HUES64 (cell line): Measurements from ENCODE around the gene ERBB4.

Experiments
- H3K27ac ChIP-seq: 2 replicates; pipeline ENCODE4 v1.7.0; 2013; ENCODE audit warnings: low read depth, low read length, inconsistent platforms
- H3K27me3 ChIP-seq: 2 replicates; pipeline ENCODE4 v1.6.1; 2013; ENCODE audit warnings: mild to moderate bottlenecking, low read length; ENCODE audit not compliant: insufficient read depth
- H3K36me3 ChIP-seq: 2 replicates; pipeline ENCODE4 v1.6.1; 2013; ENCODE audit warnings: mild to moderate bottlenecking, low read length; ENCODE audit not compliant: insufficient read depth
- H3K4me1 ChIP-seq: 2 replicates; pipeline ENCODE4 v1.6.1; 2013; ENCODE audit warnings: mild to moderate bottlenecking, low read length, moderate library complexity; ENCODE audit not compliant: insufficient read depth
- H3K4me3 ChIP-seq: 2 replicates; pipeline ENCODE4 v1.5.1; 2013; ENCODE audit warnings: mild to moderate bottlenecking, low read length, moderate library complexity
- H3K9ac ChIP-seq: 2 replicates; pipeline ENCODE4 v1.6.1; 2013; ENCODE audit warnings: mild to moderate bottlenecking, low read depth, low read length
- H3K9me3 ChIP-seq: 2 replicates; pipeline ENCODE4 v1.6.1; 2013; ENCODE audit warnings: low read depth, low read length; ENCODE audit not compliant: insufficient read depth
- WGBS: fragments of 150-250, 120-280 bp; methylation state at CpG from one replicate; pipeline ENCODE4 v1.1.7; 2013; ENCODE audit warnings: missing lambda C conversion rate; 5-methylcytosine and 5-hydroxymethylcytosine counted together

ERBB4 gene

DNA sequence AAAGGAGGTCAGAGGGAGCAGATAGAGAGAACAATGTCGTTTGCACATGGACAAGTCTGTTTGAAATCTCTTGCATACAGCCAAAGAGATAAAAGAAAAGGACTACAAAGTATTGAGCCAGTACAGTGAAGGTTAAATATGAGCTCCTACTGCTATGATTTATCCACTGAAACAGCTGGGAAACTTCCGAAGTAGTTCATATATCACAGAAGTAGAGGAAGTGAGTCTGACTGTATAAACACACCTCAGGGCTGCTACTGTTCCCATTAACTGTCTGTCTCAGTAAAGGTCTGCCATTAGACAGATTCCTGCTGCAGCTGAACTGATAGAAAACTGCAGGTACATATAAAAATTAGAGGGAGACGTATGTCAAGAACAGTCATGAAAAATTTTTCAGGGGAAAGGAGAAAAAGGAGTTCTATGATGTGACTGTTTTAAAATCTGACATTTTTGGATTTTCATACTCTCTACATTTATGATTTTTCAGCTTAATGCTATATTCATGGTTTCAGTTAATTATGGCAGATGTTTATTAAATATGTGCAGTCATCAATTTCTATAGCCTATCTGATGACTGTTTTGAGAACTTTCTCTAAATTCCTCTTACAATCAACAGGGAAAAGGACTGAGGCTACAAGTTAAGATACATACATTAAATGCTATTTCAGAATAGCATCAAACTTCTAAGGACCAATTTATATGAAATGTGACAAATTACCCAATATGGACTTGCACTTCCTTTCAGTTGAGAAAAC lies 364.7 kb downstream of the ERBB4 start:
- no peak overlapping the region for H3K4me3 ChIP-seq
- peaks cover 3% of the 10 kb centered on the region; the same call in 1 of the 2 replicates for H3K4me1 ChIP-seq
- H3K27me3 ChIP-seq, result no peaks in the 10 kb centered on the region
- no peak overlapping the region for H3K27ac ChIP-seq
- H3K36me3 ChIP-seq, result no peaks in the 10 kb centered on the region
- peaks cover 6% of the 10 kb centered on the region; the same call in 1 of the 2 replicates for H3K9me3 ChIP-seq
- H3K9ac ChIP-seq, result no peak overlapping the region
- 86% methylated on average over 3 of the region's 3 CpGs for WGBS

- no peaks in the 10 kb centered on the region for H3K27me3 ChIP-seq
- WGBS, result 100% methylated on average over 1 of the region's 1 CpG
- peaks cover 6% of the 10 kb centered on the region; the same call in 1 of the 2 replicates for H3K9me3 ChIP-seq
- no peaks in the 10 kb centered on the region for H3K36me3 ChIP-seq
- H3K9ac ChIP-seq, result no peak overlapping the region
- no peak overlapping the region for H3K4me3 ChIP-seq
- H3K4me1 ChIP-seq, result peaks cover 3% of the 10 kb centered on the region; the same call in 1 of the 2 replicates
- no peak overlapping the region for H3K27ac ChIP-seq
Observed at GRCh38 chr2:212173331-212173730, 365.3 kb downstream of the ERBB4 start.

- Histone ChIP-seq H3K27ac (no peak overlapping the region), H3K9ac (no peak overlapping the region), H3K27me3 (no peaks in the 10 kb centered on the region), H3K4me1 (no peaks in the 10 kb centered on the region), H3K36me3 (no peaks in the 10 kb centered on the region), H3K4me3 (no peak overlapping the region), H3K9me3 (peaks cover 6% of the 10 kb centered on the region; the same call in 1 of the 2 replicates)
- WGBS, result 72% methylated on average over 2 of the region's 2 CpGs
Observed at GRCh38 chr2:212170382-212170781, 368.2 kb downstream of the ERBB4 start.

DNA sequence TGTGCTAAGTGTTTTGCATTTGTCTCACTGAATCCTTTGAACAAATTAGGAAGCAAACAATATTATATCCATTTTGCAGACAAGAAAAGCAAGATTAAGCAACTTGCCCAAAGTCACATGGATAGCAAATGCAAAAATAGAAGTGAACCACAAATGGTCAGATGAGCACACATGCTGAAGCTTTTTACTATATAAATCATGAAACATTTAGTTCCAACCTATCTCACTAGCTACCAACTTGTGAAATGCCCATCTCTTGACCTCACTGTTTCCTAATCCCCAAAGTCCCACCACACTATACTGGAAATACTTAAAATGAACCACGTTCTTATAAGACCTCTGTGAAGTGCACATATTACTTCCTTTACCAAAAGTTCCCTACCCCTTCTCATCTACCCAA lies 380.5 kb downstream of the ERBB4 start:
- Histone ChIP-seq H3K9me3 (no peaks in the 10 kb centered on the region), H3K4me1 (no peaks in the 10 kb centered on the region), H3K27me3 (no peaks in the 10 kb centered on the region), H3K9ac (no peak overlapping the region), H3K36me3 (no peaks in the 10 kb centered on the region), H3K4me3 (no peak overlapping the region), H3K27ac (no peak overlapping the region)
- 94% methylated on average over 1 of the region's 1 CpG for WGBS

DNA sequence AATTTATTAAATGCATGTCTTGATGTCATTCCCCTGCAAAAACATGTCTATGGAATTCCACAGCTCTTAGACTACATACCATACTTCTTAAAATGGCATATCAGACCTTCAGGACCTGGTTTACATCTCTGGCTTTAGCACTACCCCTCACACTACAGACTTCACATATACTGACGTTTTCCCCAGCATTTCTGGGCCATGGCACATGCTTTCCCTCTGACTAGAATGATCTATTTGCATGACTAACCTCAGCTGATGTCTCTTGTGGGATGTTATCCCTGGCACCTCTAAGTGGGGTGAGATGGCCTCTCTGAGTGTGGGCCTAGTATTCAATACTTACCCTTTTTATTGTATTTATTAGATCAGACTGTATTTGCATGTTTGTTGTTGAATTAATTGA lies 381.6 kb downstream of the ERBB4 start:
- Histone ChIP-seq H3K9ac (no peak overlapping the region), H3K27ac (no peak overlapping the region), H3K4me1 (no peaks in the 10 kb centered on the region), H3K36me3 (no peaks in the 10 kb centered on the region), H3K27me3 (no peaks in the 10 kb centered on the region), H3K4me3 (no peak overlapping the region), H3K9me3 (no peaks in the 10 kb centered on the region)
- WGBS, result 67% methylated on average over 1 of the region's 1 CpG

DNA sequence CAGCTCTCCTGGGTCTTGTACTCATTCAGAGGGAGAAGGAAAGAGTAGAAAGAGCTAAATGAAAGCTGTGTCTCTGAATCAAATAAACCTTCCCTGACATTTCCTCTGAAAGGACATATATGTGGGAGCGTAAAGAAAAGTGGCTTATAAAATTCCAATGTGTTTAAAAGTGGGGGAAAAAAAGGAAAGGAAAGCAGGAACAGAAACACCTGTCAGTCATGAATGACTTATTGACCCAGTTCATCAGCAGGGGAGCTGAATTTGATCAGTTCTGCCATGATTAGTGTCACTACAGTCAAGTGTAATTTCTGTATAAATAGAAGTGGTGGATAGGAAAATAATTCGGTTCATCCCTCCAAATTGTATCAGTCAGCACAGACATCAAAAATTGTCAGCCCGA lies 382.5 kb downstream of the ERBB4 start:
- no peaks in the 10 kb centered on the region for H3K36me3 ChIP-seq
- H3K9me3 ChIP-seq, result no peaks in the 10 kb centered on the region
- no peaks in the 10 kb centered on the region for H3K4me1 ChIP-seq
- no peak overlapping the region for H3K27ac ChIP-seq
- WGBS, result 94% methylated on average over 2 of the region's 3 CpGs
- H3K27me3 ChIP-seq, result no peaks in the 10 kb centered on the region
- H3K4me3 ChIP-seq, result no peak overlapping the region
- no peak overlapping the region for H3K9ac ChIP-seq

GRCh38 chr2:212154477-212154878 lies 384.1 kb downstream of the ERBB4 start:
- H3K27ac ChIP-seq, result no peak overlapping the region
- H3K9me3 ChIP-seq, result no peaks in the 10 kb centered on the region
- H3K27me3 ChIP-seq, result no peaks in the 10 kb centered on the region
- 86% methylated on average over 2 of the region's 2 CpGs for WGBS
- H3K4me3 ChIP-seq, result no peak overlapping the region
- no peaks in the 10 kb centered on the region for H3K36me3 ChIP-seq
- no peak overlapping the region for H3K9ac ChIP-seq
- no peaks in the 10 kb centered on the region for H3K4me1 ChIP-seq

GRCh38 chr2:212153923-212154322 lies 384.7 kb downstream of the ERBB4 start:
- H3K9ac ChIP-seq, result no peak overlapping the region
- WGBS, result 100% methylated on average over 1 of the region's 2 CpGs
- no peak overlapping the region for H3K27ac ChIP-seq
- no peaks in the 10 kb centered on the region for H3K27me3 ChIP-seq
- H3K36me3 ChIP-seq, result no peaks in the 10 kb centered on the region
- H3K9me3 ChIP-seq, result no peaks in the 10 kb centered on the region
- no peaks in the 10 kb centered on the region for H3K4me1 ChIP-seq
- H3K4me3 ChIP-seq, result no peak overlapping the region

DNA sequence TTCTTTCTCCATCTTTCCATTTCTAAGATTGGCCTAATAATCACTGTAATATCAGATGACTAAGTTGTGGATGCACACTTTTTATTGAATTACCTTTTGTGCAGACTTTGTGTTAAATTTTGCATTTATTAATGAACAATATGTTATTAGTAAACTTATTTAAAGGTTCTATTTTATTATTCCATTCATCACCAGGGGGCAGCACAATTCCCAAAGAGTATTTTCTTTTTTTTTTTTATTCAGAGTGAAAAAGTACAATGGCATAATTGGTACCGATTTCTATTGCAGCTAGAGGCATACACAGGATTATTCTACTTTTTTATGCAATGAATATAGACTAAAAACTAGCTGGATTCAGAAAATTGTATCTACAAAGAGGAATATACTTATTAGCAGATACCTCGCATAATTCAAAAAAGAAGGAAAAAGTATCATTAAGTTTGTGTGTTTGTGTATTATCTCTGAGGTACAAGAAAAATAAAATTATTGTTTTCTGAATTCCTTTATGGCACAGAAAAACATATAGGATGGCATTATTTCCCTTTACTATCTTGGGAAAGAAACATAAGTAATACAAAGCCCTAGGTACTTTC lies 390.6 kb downstream of the ERBB4 start:
- no peak overlapping the region for H3K4me3 ChIP-seq
- H3K27me3 ChIP-seq, result no peaks in the 10 kb centered on the region
- 100% methylated on average over 1 of the region's 2 CpGs for WGBS
- no peaks in the 10 kb centered on the region for H3K4me1 ChIP-seq
- no peak overlapping the region for H3K27ac ChIP-seq
- no peak overlapping the region for H3K9ac ChIP-seq
- no peaks in the 10 kb centered on the region for H3K9me3 ChIP-seq
- H3K36me3 ChIP-seq, result no peaks in the 10 kb centered on the region

DNA sequence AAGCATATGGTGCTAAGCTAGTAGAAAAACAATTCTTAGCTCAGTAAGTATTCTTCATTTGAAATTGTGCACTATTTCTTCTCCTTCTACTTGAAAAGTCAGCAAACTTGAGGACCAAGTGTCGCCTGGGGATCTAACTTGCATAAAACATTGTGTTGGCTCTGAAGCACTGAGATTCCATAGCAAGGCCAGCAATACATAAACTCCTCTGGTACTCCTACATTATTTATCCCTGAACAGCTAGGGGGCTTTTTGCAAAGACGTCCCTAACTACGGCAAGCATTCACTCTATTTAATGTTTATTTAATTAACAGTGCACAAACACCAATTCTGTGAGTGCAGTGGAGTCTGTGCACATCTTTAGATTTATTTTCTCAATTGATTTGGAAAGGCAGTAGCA lies 392.2 kb downstream of the ERBB4 start:
- Histone ChIP-seq H3K27ac (no peak overlapping the region), H3K36me3 (no peaks in the 10 kb centered on the region), H3K4me1 (no peaks in the 10 kb centered on the region), H3K27me3 (no peaks in the 10 kb centered on the region), H3K4me3 (no peak overlapping the region), H3K9ac (no peak overlapping the region), H3K9me3 (no peaks in the 10 kb centered on the region)
- 89% methylated on average over 3 of the region's 3 CpGs for WGBS

DNA sequence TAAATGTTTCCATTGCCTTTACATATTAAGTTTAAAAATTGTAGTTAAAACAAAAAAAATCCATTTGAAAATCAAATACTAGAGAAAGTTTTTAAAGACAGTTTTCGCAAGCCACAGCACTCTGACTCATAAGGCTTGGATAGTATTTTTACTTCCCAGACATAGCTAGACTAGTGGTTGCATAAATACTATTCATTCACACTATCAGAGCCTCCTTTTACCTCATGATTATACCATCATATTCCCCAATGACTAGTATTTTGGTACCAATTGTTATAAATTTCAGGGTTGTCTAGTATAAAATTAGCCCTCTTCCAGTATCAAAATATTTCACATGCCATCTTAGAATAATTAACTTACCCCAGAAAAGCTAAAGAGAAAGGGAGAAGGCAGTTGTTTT lies 393.5 kb downstream of the ERBB4 start:
- Histone ChIP-seq H3K36me3 (no peaks in the 10 kb centered on the region), H3K27me3 (no peaks in the 10 kb centered on the region), H3K27ac (no peak overlapping the region), H3K4me1 (no peaks in the 10 kb centered on the region), H3K9me3 (no peaks in the 10 kb centered on the region), H3K4me3 (no peak overlapping the region), H3K9ac (no peak overlapping the region)
- WGBS, result no CpG with 5 or more reads among the region's 1 CpG
